Gastroesophageal sphincter (tissue), 4 donors: ENCODE measurements around the gene TBC1D1. TPM values are rescaled to one million over a fixed set of nuclear protein-coding genes. Genes with fewer than 3 reads are reported as not detected.

Experiments used
- ATAC-seq: fragments of 150-250 bp; one replicate; pipeline ENCODE4 v1.9.1; 2016; ENCODE audit warnings: mild to moderate bottlenecking, moderate library complexity
- H3K27ac ChIP-seq, 4 donors: fragments of 200-600 bp; sonication (generic) in 3 of 4; 1 replicate in 3 of 4; 2 replicates in 1 of 4; pipeline ENCODE4 v1.5.1; 2016 to 2019
- H3K27me3 ChIP-seq: fragments of 200-600 bp; sonication (generic); one replicate; pipeline ENCODE4 v1.5.1; 2019
- H3K36me3 ChIP-seq, 2 donors: fragments of 200-600 bp; sonication (generic); one replicate each; pipeline ENCODE4 v1.5.1; 2019; ENCODE audit warnings: control low read depth in 1 of 2
- H3K4me1 ChIP-seq, 3 donors: fragments of 200-600 bp; sonication (generic); 1 replicate in 2 of 3; 2 replicates in 1 of 3; pipeline ENCODE4 v1.5.1; 2016 to 2019; ENCODE audit warnings: control low read depth in 2 of 3
- H3K4me3 ChIP-seq, 2 donors: fragments of 200-600 bp; sonication (generic); one replicate each; pipeline ENCODE4 v1.5.1; 2019; ENCODE audit warnings: mild to moderate bottlenecking in 1 of 2, moderate library complexity in 1 of 2
- H3K9me3 ChIP-seq, 3 donors: fragments of 200-600 bp; sonication (generic); one replicate each; pipeline ENCODE4 v1.5.1; 2017 to 2019; ENCODE audit warnings: control low read depth in 2 of 3
- EP300 ChIP-seq: sonication (generic); formaldehyde crosslinking; IDR thresholded peaks from one replicate; pipeline ENCODE4 v1.6.1; 2017; ENCODE audit warnings: antibody characterized with exemption, mild to moderate bottlenecking
- POLR2A ChIP-seq, 2 donors: fragments of 450-650 bp; IDR thresholded peaks; one replicate each; pipeline ENCODE4 v1.6.1; 2017; ENCODE audit warnings: antibody characterized with exemption in 2 of 2, mild to moderate bottlenecking in 2 of 2, moderate library complexity in 1 of 2
- POLR2AphosphoS5 ChIP-seq: sonication (generic); formaldehyde crosslinking; IDR thresholded peaks from one replicate; pipeline ENCODE4 v1.6.1; 2017; ENCODE audit warnings: antibody characterized with exemption
- WGBS, 2 donors: methylation state at CpG; one replicate each; pipeline ENCODE4 v1.1.5; 2018; ENCODE audit warnings: low coverage in 1 of 2; 5-methylcytosine and 5-hydroxymethylcytosine counted together
- total RNA-seq, 4 donors: library from RNA; depleted of rRNA; stranded (reverse); fragments of >200 nt; gene quantifications; one replicate each; pipeline ENCODE4 v1.1.0, GENCODE V29; 2016
- TF ChIP-seq, protein P1 (sequence below), 4 experiments: fragments of 200-600 bp in 2 of 4; fragments of 450-650 bp in 2 of 4; sonication (generic) in 1 of 4; IDR thresholded peaks; one replicate each; pipeline ENCODE4 v1.5.1; 2017 to 2019; ENCODE audit warnings: antibody characterized with exemption in 4 of 4, mild to moderate bottlenecking in 2 of 4, moderate library complexity in 2 of 4

TBC1D1 gene
- total RNA-seq, 4 donors from 2014 or later = 190 to 279 (median 241) TPM

GRCh38 chr4:37988670-37989069 is 97.8 kb downstream of the TBC1D1 start:
- ATAC-seq = no peak
- H3K27me3 ChIP-seq = no peaks in the 10 kb centered on the region
- 56% methylated on average over 3 of the region's 5 CpGs; no CpG with 5 or more reads in 1 of the 2 donors for whole genome bisulfite sequencing, 2 donors
- no peaks in the 10 kb centered on the region for H3K9me3 ChIP-seq
- TF ChIP-seq POLR2A (IDR thresholded peaks at IDR 0.05) (no peak), EP300 (no peak), POLR2AphosphoS5 (no peak)
- H3K4me3 ChIP-seq = no peak overlapping the region
- H3K36me3 ChIP-seq = no peaks in the 10 kb centered on the region
- peaks cover 18 to 60% (median 23%) of the 10 kb centered on the region in 3 donors for H3K4me1 ChIP-seq
- peak overlapping the region in 3 of 4 donors; percentile 78 to 80 (median 78) for H3K27ac ChIP-seq

DNA sequence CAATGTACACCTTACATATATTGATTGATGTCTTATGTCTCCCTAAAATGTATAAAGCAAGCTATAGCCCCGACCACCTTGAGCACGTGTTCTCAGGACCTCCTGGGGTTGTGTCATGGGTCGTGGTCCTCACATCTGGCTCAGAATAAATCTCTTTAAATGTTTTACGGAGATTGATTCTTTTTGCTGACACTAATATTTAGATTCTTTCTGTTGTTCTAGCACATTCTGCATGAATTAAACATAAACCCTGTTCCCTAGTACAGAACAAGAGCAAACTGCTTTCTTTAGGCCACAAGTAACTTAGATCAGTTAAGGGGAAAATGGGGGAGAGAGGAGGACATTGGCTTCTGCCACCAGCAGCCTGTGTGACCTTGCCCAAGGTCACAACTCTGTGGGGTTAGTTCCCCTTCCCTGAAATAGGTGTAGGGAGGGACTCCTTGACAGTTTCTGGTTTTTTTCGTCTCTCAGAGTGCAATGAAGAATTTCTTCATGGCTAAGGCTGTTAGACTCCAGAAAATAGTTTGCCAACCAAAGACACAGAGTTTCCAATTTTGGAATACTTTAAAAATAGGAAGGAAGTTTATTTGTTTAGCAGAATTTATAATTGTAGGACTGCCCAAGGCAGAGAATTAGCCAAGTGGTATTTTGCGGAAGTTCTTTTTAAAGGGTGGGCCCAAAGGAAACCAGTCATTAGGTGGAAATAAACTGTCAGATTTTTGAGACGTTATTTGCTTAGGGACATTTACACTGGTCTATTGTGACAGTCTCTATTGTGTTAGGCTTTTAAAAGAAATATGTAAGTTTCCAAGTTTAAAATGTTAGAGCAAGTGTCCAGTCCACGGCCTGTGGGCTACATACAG is 98.7 kb downstream of the TBC1D1 start:
- Histone ChIP-seq H3K27me3 (no peaks in the 10 kb centered on the region), H3K9me3 (no peaks in the 10 kb centered on the region), H3K36me3 (no peaks in the 10 kb centered on the region), H3K27ac (peak overlapping the region; percentile 76 to 80 (median 78)), H3K4me1 (peaks cover 18 to 69% (median 22%) of the 10 kb centered on the region in 3 donors), H3K4me3 (no peak overlapping the region)
- peak; percentile 46 for ATAC-seq
- TF ChIP-seq EP300 (no peak), POLR2AphosphoS5 (no peak), POLR2A (IDR thresholded peaks at IDR 0.05) (no peak)
- TF ChIP-seq, protein P1, sequence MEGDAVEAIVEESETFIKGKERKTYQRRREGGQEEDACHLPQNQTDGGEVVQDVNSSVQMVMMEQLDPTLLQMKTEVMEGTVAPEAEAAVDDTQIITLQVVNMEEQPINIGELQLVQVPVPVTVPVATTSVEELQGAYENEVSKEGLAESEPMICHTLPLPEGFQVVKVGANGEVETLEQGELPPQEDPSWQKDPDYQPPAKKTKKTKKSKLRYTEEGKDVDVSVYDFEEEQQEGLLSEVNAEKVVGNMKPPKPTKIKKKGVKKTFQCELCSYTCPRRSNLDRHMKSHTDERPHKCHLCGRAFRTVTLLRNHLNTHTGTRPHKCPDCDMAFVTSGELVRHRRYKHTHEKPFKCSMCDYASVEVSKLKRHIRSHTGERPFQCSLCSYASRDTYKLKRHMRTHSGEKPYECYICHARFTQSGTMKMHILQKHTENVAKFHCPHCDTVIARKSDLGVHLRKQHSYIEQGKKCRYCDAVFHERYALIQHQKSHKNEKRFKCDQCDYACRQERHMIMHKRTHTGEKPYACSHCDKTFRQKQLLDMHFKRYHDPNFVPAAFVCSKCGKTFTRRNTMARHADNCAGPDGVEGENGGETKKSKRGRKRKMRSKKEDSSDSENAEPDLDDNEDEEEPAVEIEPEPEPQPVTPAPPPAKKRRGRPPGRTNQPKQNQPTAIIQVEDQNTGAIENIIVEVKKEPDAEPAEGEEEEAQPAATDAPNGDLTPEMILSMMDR (IDR thresholded peaks at IDR 0.05) = no peak
- 38 to 43% methylated on average over 7 to 8 of the region's 8 CpGs for WGBS, 2 donors

- TF ChIP-seq POLR2A (IDR thresholded peaks at IDR 0.05) (no peak), EP300 (no peak), POLR2AphosphoS5 (no peak)
- TF ChIP-seq, protein P1 (IDR thresholded peaks at IDR 0.05) = no peak
- 58 to 66% methylated on average over 3 to 4 of the region's 5 CpGs for WGBS, 2 donors
- ATAC-seq = no peak
Observed at GRCh38 chr4:37990731-37991245, 99.9 kb downstream of the TBC1D1 start.

DNA sequence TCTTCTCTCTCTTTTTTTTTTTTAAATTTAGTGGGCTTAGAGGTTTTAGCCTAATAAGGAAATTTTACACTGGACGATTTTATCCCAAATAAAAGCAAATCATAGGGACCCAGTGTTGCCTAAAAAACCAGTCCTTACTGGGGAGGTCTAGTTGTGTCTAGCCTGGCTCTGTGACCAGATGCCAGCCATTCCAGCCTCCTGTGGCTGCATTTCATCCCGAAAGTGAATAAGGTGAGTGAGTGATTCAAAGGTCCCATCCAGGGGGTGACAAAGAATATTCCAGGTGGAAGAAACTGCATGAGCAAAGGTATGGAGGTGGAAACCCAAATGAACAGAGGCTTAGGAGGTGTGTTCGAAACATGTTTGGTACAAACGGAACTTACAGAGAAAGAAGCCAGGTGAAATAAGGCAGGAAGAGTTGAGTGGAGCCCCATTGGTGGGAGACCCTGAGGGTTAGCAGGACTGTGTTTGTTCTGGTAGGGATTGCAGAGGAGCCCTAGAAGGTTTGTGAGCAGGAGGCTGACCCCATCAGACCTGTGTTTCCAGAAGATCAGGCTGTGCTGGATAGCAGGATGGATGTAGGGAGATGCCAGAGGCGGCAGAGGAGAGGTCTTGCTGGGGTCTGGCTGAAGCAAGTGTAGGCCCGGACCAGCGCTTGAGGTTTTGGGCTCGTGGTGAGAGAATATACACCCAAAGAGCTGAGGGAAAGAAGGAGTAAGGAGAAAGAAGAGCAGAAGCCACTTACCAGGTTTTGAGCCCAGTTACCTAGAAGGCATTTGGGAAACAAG is 100.9 kb downstream of the TBC1D1 start:
- Histone ChIP-seq H3K27ac (peak overlapping the region in 3 of 4 donors; percentile 78 to 80 (median 78)), H3K9me3 (no peaks in the 10 kb centered on the region), H3K36me3 (no peaks in the 10 kb centered on the region), H3K4me1 (peaks cover 18 to 83% (median 24%) of the 10 kb centered on the region in 3 donors), H3K4me3 (no peak overlapping the region), H3K27me3 (no peaks in the 10 kb centered on the region)
- 78 to 85% methylated on average over 5 to 8 of the region's 8 CpGs for WGBS, 2 donors
- peak; percentile 6 for ATAC-seq
- TF ChIP-seq POLR2AphosphoS5 (no peak), EP300 (no peak), POLR2A (IDR thresholded peaks at IDR 0.05) (no peak)
- TF ChIP-seq, protein P1 (IDR thresholded peaks at IDR 0.05) = no peak

More at GRCh38 chr4:37990731-37991245, 99.9 kb downstream of the TBC1D1 start:
- Histone ChIP-seq H3K36me3 (no peaks in the 10 kb centered on the region), H3K27ac (peak overlapping the region; percentile 76 to 80 (median 78)), H3K27me3 (no peaks in the 10 kb centered on the region), H3K9me3 (no peaks in the 10 kb centered on the region), H3K4me1 (peaks cover 18 to 77% (median 24%) of the 10 kb centered on the region in 3 donors), H3K4me3 (no peak overlapping the region)

- H3K27me3 ChIP-seq = no peaks in the 10 kb centered on the region
- TF ChIP-seq POLR2A (IDR thresholded peaks at IDR 0.05) (no peak), POLR2AphosphoS5 (no peak), EP300 (no peak)
- TF ChIP-seq, protein P1 (IDR thresholded peaks at IDR 0.05) = no peak
- H3K36me3 ChIP-seq = no peaks in the 10 kb centered on the region
- ATAC-seq = no peak
- H3K4me1 ChIP-seq = peaks cover 15 to 87% (median 21%) of the 10 kb centered on the region in 3 donors
- 86% methylated on average over 2 of the region's 10 CpGs; no CpG with 5 or more reads in 1 of the 2 donors for WGBS, 2 donors
- no peaks in the 10 kb centered on the region for H3K9me3 ChIP-seq
- H3K27ac ChIP-seq = peak overlapping the region in 3 of 4 donors; percentile 38 to 78 (median 66)
- no peak overlapping the region for H3K4me3 ChIP-seq
Observed at GRCh38 chr4:37993806-37994205, 102.9 kb downstream of the TBC1D1 start.
